SU-DHL-6 (cell line): Measurements from ENCODE around the gene C22orf15.

ENCODE experiments used
- H2AFZ ChIP-seq: fragments of 200-600 bp; sonication (generic); 2 replicates; pipeline ENCODE4 v1.6.1; 2014; ENCODE audit warnings: low read depth, mild to moderate bottlenecking, moderate library complexity, mixed read lengths, antibody characterized with exemption, low read length; ENCODE audit not compliant: severe bottlenecking
- H3F3A ChIP-seq: fragments of 200-600 bp; shearing (Covaris generic); 2 replicates; pipeline ENCODE4 v1.6.0; 2016; ENCODE audit warnings: antibody characterized with exemption, mild to moderate bottlenecking; ENCODE audit not compliant: insufficient read depth
- H3K27ac ChIP-seq: fragments of 200-600 bp; sonication (generic); 2 replicates; pipeline ENCODE4 v1.5.1; 2016; ENCODE audit warnings: low read depth, mild to moderate bottlenecking, low read length, moderate library complexity, mixed read lengths
- H3K27me3 ChIP-seq: fragments of 200-600 bp; sonication (generic), shearing (Covaris generic); 2 replicates; pipeline ENCODE4 v1.6.0; 2014; ENCODE audit warnings: mild to moderate bottlenecking, low read length
- H3K36me3 ChIP-seq: fragments of 200-600 bp; sonication (generic); 2 replicates; pipeline ENCODE4 v1.6.1; 2014; ENCODE audit warnings: mild to moderate bottlenecking, low read length, mixed read lengths
- H3K4me2 ChIP-seq: fragments of 300-600, 200-600 bp; shearing (Covaris generic), sonication (generic); 2 replicates; pipeline ENCODE4 v1.6.0; 2014; ENCODE audit warnings: low read length, low read depth, mild to moderate bottlenecking; ENCODE audit not compliant: poor library complexity, severe bottlenecking
- H3K4me3 ChIP-seq: fragments of 200-600 bp; sonication (generic); 2 replicates; pipeline ENCODE4 v1.5.1; 2014; ENCODE audit warnings: antibody characterized with exemption, low read length, mild to moderate bottlenecking, mixed read lengths; ENCODE audit not compliant: insufficient read depth, poor library complexity, severe bottlenecking
- H3K79me2 ChIP-seq: fragments of 200-600 bp; sonication (generic); 2 replicates; pipeline ENCODE4 v1.6.1; 2014; ENCODE audit warnings: mild to moderate bottlenecking, low read length, moderate library complexity; ENCODE audit not compliant: insufficient read depth
- H3K9ac ChIP-seq: fragments of 200-600 bp; sonication (generic); 2 replicates; pipeline ENCODE4 v1.7.0; 2014; ENCODE audit warnings: mild to moderate bottlenecking, low read length
- H3K9me2 ChIP-seq: fragments of 200-600 bp; sonication (generic); replicated peaks from 2 replicates; pipeline ENCODE4 v1.6.1; 2014; ENCODE audit warnings: low read length; ENCODE audit not compliant: insufficient read depth
- H3K9me3 ChIP-seq: fragments of 200-600 bp; sonication (generic); 2 replicates; pipeline ENCODE4 v1.6.1; 2014; ENCODE audit warnings: low read length, mixed read lengths; ENCODE audit not compliant: insufficient read depth
- H4K20me1 ChIP-seq: fragments of 200-600 bp; sonication (generic); 2 replicates; pipeline ENCODE4 v1.6.1; 2014; ENCODE audit warnings: low read depth, mild to moderate bottlenecking, antibody characterized with exemption, low read length, moderate library complexity, mixed read lengths
- EZH2phosphoT487 ChIP-seq: fragments of 200-600 bp; sonication (generic), shearing (Covaris generic); conservative IDR thresholded peaks from 2 replicates; pipeline ENCODE4 v1.6.1; 2018; ENCODE audit warnings: mild to moderate bottlenecking, antibody characterized with exemption, low read length, moderate library complexity, mixed read lengths
- TF ChIP-seq, protein P1 (sequence below): fragments of 200-600 bp; sonication (generic); IDR thresholded peaks from one replicate; pipeline ENCODE4 v1.5.1; 2017; ENCODE audit warnings: antibody characterized with exemption, mild to moderate bottlenecking, low read length, moderate library complexity; ENCODE audit not compliant: insufficient read depth, poor library complexity, severe bottlenecking

The C22orf15 gene

DNA sequence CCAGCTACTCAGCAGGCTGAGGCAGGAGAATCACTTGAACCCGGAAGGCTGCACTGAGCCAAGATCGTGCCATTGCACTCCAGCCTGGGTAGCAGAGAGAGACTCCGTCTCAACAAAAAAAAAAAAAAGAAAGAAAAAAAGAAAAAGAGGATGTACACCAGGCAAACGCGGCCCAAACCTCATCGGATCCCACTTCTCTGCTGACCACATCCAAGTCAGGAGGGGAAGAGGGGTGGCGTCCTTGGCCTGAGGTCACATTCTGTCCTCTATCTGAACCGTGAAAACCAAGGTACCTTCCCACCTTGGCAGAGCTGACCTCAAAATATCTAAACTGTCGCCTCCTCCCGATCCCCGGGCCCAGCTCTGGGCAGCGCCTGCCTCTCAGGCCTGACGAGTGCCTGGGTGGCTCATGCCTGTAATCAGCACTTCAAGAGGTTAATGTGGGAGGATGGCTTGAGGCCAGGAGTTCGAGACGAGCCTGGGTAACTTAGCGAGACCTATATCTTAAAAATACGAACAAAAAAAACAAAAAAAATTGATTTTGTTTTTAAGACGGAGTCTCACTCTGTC lies 46.9 kb upstream of the C22orf15 start:
- Histone ChIP-seq H3K9me2 (no peaks in the 10 kb centered on the region), H3K4me2 (peak overlapping the region; percentile 77), H3K9ac (peak overlapping the region; percentile 84), H2AFZ (no peak overlapping the region), H3K27me3 (no peaks in the 10 kb centered on the region), H3K9me3 (no peaks in the 10 kb centered on the region), H3K79me2 (peaks cover 15% of the 10 kb centered on the region), H3F3A (no peaks in the 10 kb centered on the region), H3K27ac (no peak overlapping the region), H3K36me3 (no peaks in the 10 kb centered on the region), H3K4me3 (peak overlapping the region; percentile 85), H4K20me1 (no peaks in the 10 kb centered on the region)
- no peak for TF ChIP-seq EZH2phosphoT487
- TF ChIP-seq, protein P1, sequence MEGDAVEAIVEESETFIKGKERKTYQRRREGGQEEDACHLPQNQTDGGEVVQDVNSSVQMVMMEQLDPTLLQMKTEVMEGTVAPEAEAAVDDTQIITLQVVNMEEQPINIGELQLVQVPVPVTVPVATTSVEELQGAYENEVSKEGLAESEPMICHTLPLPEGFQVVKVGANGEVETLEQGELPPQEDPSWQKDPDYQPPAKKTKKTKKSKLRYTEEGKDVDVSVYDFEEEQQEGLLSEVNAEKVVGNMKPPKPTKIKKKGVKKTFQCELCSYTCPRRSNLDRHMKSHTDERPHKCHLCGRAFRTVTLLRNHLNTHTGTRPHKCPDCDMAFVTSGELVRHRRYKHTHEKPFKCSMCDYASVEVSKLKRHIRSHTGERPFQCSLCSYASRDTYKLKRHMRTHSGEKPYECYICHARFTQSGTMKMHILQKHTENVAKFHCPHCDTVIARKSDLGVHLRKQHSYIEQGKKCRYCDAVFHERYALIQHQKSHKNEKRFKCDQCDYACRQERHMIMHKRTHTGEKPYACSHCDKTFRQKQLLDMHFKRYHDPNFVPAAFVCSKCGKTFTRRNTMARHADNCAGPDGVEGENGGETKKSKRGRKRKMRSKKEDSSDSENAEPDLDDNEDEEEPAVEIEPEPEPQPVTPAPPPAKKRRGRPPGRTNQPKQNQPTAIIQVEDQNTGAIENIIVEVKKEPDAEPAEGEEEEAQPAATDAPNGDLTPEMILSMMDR, result no peak

DNA sequence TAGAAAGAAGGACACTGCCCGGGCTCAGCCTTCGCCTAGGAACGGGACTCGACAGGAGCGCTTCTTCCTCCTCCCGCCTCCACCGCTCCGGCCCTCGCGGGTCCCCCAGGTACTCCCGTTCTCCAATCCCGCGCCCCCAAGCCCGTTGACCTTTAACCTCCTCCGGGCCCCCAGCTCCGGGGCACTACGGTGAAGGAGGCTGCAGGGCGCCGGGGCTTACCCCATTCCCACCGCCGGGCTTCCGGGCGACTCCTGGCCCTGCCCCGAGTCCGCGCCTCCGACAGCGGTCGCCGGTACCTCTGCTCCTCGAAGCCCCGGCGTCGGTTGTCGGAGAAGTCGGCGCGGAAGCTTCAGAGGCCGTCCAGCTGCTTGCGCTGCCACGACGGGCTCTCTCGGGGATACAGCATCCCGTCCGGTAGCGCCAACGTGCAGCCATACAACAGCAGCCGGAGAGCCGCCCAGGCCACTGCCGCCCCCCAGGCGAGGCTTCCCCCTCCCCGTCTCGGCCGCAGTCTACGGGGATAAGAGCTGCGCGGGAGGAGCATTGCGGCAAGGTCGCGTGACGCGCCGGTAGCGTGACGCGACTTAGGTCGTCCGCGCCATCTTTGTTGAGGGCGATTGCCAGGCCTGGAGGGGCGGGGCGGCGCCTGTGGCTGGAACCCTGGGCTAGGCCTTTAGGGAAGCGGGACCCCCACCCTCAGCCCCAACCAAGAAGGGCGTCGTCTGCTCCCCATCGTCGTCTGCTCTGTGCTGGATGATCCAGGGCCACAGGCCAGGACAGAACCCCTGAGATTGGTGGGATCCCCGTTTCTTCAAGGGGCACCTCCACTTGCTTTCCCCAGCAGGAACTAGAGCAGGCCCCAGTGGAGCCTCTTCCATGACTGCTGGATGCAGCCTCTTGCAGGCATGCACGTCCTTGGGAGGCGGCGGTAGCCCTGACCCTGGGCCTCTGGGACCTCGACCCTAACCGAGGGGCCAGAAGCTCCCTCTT lies 45.7 kb upstream of the C22orf15 start:
- no peaks in the 10 kb centered on the region for H3K27me3 ChIP-seq
- peak overlapping the region; percentile 40 for H3K27ac ChIP-seq
- peak overlapping the region; percentile 77 for H3K4me2 ChIP-seq
- H3K4me3 ChIP-seq, result peak overlapping the region; percentile 85
- peak overlapping the region; percentile 84 for H3K9ac ChIP-seq
- H3K79me2 ChIP-seq, result peaks cover 15% of the 10 kb centered on the region
- no peaks in the 10 kb centered on the region for H3F3A ChIP-seq
- TF ChIP-seq, protein P1, result no peak
- no peak for TF ChIP-seq EZH2phosphoT487
- no peaks in the 10 kb centered on the region for H3K9me2 ChIP-seq
- H3K36me3 ChIP-seq, result no peaks in the 10 kb centered on the region
- H3K9me3 ChIP-seq, result no peaks in the 10 kb centered on the region
- no peaks in the 10 kb centered on the region for H4K20me1 ChIP-seq
- H2AFZ ChIP-seq, result peak overlapping the region; percentile 97

DNA sequence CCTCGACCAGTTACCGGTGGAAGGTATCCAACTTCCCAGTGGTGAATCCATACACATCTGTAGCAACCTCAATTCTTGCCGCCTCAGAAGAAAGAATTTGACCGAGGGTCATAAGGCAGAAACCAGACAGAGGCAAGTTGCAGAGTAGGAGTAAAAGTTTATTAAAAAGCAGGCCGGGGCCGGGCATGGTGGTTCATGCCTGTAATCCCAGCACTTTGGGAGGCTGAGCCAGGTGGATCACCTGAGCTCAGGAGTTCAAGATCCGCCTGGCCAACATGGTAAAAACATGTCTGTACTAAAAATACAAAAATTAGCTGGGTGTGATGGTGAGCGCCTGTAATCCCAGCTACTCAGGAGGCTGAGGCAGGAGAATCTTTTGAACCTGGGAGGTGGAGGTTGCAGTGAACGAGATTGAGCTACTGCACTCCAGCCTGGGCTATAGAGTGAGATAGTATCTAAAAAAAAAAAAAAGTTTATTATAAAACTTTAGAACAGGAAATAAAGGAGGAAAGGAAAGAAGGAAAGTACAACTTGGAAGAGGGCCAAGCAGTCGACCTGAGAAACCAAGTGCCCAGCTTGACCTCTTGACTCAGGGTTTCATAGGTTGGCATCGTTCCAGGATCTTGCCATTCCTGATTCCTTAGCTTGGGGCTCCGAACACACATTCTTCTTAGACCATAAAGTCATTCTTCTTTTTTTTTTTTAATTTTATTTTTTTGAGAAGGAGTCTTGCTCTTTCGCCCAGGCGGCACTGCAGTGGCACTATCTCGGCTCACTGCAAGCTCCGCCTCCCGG lies 44.2 kb upstream of the C22orf15 start:
- no peak overlapping the region for H3K4me2 ChIP-seq
- TF ChIP-seq, protein P1, result no peak
- no peak for TF ChIP-seq EZH2phosphoT487
- no peaks in the 10 kb centered on the region for H3K36me3 ChIP-seq
- H3F3A ChIP-seq, result no peaks in the 10 kb centered on the region
- H3K9ac ChIP-seq, result no peak overlapping the region
- no peaks in the 10 kb centered on the region for H4K20me1 ChIP-seq
- no peaks in the 10 kb centered on the region for H3K9me3 ChIP-seq
- H3K4me3 ChIP-seq, result no peak overlapping the region
- H2AFZ ChIP-seq, result no peak overlapping the region
- no peaks in the 10 kb centered on the region for H3K9me2 ChIP-seq
- H3K27ac ChIP-seq, result no peak overlapping the region
- H3K27me3 ChIP-seq, result no peaks in the 10 kb centered on the region
- peaks cover 15% of the 10 kb centered on the region for H3K79me2 ChIP-seq
